NCI-H226 (cell line): ENCODE data around the gene GAB2.
A peak's percentile ranks its signal among the peaks of the same experiment; 100 is the strongest.

Experiments used
- DNase-seq: peaks from one replicate; pipeline ENCODE4 v3.0.0-alpha.2; 2015

GAB2 gene

DNA sequence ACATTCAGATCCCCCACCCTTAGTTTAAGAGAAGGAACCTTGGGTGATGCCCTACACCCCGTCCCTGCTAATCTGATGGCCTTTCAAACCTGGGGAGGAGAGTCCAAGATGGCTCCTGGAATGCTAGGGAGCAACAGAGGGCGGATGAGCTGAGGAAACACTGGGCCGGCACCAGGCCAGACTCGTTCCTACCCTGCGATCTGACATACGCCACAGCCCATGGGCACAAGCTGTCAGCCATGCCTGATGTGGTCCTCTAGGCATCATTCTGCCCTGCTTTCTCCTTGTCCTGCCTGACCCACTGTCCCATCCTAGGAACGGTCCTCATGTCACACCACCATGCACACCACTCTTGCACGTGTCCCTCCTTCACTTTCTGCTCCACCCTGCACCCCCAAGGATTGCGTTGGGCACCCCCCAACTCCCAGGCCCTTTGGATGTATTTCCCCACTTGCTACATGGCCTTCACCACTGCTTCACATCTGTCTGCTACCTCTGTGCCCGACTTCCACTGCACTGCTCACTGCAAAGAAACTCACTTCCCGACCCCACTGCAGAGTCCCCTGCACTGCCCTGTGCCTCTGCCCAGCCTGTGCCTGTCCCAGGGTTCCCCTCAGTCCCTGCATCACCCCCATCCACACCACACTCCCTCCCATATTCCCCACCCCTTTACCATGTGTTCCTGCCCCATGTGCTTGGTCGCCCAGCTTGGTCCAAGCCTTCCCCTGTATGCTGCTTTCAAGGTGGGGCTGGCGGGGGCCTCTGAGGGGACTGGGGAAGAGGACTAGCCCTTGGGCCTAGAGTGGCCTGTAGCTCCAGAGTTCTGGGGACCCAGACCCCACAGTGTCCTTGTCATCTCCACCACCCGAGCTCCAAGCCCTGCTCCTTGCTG, 199.7 kb downstream of the GAB2 start:
- DNase-seq = no peak

- DNase-seq = peak; percentile 64
Measured at GRCh38 chr11:78216571-78217287, 200.9 kb downstream of the GAB2 start.

GRCh38 chr11:78216021-78216420, 201.6 kb downstream of the GAB2 start:
- DNase-seq = no peak

DNA sequence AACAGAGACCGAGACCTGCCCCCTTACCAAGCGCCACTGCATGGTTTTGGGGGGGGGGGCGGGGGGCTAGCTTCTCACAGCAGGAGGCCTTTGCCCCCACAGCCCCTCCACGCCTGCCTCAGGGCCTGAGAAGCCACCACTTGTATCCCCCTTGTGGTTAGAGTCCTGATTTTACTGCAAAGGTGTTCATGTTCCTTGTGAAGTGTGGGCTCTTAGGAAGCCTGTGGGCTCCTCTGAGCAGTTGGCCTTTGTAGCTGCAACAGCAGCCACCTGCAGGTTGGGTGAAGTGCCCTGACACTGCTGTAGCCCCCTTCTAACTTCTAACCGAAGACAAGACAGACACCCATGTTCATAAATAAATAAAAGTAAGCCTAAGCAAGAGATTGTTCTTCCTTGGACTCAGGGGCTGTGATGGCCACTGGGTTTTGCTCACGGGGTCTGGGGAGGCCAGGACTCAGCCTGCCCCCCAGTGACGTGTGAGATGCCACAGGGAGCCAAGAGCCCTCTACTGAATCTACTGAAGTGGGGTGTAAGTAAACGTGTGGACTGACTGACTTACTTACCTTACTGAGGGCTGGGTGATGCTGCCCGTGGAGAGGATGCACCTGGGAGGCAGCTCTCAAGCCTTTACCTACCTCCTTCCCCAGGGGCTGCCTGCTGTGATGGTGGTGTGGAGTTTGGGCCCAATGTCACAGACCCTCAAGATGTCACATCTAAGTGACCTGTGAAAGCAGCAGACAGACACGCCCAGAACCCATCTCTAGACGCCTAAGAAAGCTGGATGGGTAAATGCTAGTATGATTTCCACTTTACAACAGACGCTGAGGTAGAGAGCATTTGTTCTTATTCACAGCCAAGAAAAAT, 203.1 kb downstream of the GAB2 start:
- DNase-seq = no peak

DNA sequence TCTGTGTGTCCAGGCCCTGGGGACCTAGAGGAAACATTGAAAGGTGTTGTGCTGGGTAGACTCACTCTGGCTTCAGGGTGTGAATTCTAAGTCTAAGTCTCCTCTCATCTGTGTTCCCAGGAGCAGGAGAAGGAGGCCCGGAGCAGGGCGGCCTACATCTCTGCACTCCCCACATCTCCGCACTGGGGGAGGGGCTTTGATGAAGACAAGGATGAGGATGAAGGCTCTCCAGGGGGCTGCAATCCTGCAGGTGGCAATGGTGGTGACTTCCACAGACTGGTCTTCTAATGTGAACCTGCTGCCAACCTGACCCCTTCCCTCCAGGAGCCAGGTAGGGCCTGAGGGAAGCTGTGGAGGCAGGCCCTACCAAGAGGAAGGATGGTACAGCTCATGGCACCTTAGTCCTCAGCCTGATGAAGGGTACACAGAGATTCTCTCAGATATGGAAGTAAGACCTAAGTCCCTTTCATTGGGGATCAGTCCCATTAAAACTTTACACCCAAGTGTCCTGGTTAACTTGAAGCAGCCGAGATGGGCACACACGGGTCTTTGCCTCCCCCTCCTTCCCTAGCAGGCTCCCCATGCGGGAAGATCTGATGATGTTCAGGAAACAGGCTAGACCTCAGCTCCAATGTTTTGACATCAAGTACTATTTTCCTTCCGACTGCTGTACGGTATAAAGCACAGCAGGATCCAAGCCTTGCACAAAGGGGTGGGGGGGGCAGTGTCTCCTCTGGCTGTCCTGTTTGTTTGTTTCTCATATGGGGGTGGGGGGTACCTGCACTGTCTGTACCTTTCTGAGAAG, 203.9 kb downstream of the GAB2 start:
- DNase-seq = no peak

GRCh38 chr11:78212586-78213371, 204.8 kb downstream of the GAB2 start:
- DNase-seq = peak; percentile 15

- no peak for DNase-seq
Measured at GRCh38 chr11:78211565-78211964, 206.1 kb downstream of the GAB2 start.

- no peak for DNase-seq
Measured at GRCh38 chr11:78210000-78210608, 207.5 kb downstream of the GAB2 start.

DNA sequence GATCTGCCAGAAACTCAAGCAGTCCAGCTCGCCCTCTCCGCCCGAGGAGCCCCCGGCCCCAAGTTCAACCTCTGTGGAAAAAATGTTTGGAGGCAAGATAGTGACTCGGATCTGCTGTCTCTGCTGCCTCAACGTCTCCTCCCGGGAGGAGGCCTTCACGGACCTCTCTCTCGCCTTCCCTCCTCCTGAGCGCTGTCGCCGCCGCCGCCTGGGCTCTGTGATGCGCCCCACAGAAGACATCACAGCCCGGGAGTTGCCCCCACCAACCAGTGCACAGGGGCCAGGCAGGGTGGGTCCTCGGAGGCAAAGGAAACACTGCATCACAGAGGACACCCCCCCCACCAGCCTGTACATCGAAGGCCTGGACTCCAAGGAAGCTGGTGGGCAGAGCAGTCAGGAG, 208.1 kb downstream of the GAB2 start:
- DNase-seq = no peak

DNA sequence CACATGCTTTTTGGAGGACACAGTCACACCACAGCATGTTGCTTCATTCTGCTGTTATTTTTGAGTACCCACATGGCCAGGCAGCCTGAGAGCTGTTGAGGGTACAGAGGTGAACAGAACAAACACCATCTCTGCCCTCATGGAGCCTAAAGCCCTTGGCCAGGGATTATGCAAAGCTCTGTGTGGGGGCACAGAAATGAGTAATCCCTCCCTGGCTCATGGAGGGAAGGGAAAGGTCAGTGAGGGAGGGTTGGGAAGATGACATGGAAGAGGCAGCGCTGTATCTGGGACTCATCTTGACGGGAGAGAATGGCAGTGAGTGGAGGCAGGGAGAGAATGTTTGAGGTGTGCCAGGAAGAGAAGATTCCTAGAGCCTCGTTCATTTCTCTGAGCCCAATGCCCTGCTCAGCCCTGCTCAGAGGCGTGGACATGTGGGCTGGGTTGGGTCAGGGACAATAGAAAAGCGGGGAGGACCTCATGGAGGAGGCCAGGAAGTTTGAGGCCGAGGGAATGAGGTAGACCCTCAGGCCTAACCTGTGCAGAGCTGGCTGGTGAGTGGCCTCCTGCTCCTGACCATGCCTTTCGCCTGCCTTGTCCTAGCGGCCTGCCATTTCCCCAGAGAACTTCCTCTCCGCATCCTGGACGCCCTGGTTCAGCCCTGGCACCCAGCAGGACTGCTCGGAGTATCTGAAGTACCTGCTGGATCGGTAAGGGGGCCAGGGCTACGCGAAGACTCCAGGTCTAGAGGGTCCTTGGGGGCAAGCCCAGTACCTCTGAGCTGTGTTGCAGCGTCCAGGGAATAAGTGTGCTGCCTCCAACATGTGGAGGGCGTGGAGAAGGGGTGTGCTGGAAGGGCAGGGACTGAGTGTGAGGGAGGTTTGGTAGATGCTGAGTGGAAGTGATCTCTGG, 209.1 kb downstream of the GAB2 start:
- peak; percentile 61 for DNase-seq

GRCh38 chr11:78207532-78208256, 209.9 kb downstream of the GAB2 start:
- peak; percentile 56 for DNase-seq

GRCh38 chr11:78205691-78206090, 211.9 kb downstream of the GAB2 start:
- DNase-seq = no peak

GRCh38 chr11:78205256-78205655, 212.4 kb downstream of the GAB2 start:
- no peak for DNase-seq

- no peak for DNase-seq
Measured at GRCh38 chr11:78203184-78203583, 214.4 kb downstream of the GAB2 start.

GRCh38 chr11:78202733-78203167, 214.9 kb downstream of the GAB2 start:
- DNase-seq = no peak

GRCh38 chr11:78201096-78201818, 216.4 kb downstream of the GAB2 start:
- no peak for DNase-seq

DNA sequence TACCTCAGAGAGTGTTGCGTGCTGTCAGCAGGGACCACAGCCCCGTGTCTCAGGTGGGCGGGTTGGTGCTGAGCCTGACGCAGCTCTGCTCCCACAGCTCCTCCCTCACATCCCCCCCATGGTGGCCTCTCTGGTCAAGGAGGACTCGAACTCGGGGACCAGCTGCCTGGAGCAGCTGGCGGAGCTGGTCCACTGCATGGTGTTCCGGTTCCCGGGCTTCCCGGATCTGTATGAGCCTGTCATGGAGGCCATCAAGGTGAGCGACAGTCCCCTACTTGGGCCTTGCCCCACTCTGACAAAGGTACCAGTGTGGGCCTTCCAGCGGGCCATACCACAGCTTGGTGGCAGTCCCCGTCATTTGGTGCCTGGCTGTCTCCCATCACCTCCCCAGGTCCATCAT, 217.1 kb downstream of the GAB2 start:
- no peak for DNase-seq

- no peak for DNase-seq
Measured at GRCh38 chr11:78200061-78200460, 217.6 kb downstream of the GAB2 start.

- DNase-seq = no peak
Measured at GRCh38 chr11:78199653-78200015, 218.0 kb downstream of the GAB2 start.
